Measurements from ENCODE around the gene NAPEPLD. TPM values are rescaled to one million over a fixed set of nuclear protein-coding genes. Genes with fewer than 3 reads are reported as not detected.

Gene NAPEPLD
- total and polyA plus RNA-seq, 12 donors: 2.5 to 24.4 (median 16.2) TPM

DNA sequence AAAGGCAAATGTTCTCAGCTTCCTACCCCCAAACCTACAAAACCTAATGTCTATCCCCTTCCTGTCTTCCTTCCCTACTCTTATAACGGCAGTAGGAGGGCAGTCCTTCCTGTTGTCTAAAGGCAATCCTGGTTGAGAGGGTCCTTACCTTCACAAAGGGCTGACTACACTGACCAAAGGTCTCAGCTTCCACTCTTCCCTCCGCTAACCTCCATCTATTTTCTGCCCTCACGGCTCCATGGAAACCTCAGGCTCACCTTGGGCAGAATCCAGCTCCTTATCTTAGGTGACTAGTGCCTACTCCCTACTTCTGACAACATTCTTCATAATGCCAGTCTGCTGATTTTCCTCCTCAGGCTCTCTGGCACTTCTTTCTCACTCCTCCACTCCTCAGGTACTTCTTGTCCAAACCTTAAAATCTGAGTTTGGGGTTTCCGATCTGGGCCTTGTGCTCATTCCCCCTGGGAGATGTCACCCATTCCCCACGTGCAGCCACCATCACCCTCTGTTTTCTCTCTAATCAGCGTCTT, 74.8 kb downstream of the NAPEPLD start:
- peak in 3 of 7 donors; percentile 24 to 46 (median 43) for DNase-seq
- intact Hi-C loops (cut with DNase I): no loop called here
- Histone ChIP-seq H3K27ac (peak overlapping the region; percentile 80 to 98 (median 88)), H3K36me3 (replicated peaks in 1 of 2) (no peaks in the 10 kb centered on the region), H3K27me3 (no peaks in the 10 kb centered on the region), H3K9me3 (replicated peaks in 1 of 3) (no peaks in the 10 kb centered on the region), H3K4me3 (peak overlapping the region in 3 of 4 donors; percentile 92 to 97 (median 96)), H3K4me1 (replicated peaks in 1 of 2) (peaks cover 10 to 29% of the 10 kb centered on the region in 2 donors)
- peak in 1 of 2 donors; percentile 43 for TF ChIP-seq POLR2A (IDR thresholded peaks at IDR 0.05)
- no peak for TF ChIP-seq CTCF (IDR thresholded peaks at IDR 0.05)
- 6 to 11% (median 7%) methylated on average over 6 of the region's 6 CpGs for WGBS, 4 donors

DNA sequence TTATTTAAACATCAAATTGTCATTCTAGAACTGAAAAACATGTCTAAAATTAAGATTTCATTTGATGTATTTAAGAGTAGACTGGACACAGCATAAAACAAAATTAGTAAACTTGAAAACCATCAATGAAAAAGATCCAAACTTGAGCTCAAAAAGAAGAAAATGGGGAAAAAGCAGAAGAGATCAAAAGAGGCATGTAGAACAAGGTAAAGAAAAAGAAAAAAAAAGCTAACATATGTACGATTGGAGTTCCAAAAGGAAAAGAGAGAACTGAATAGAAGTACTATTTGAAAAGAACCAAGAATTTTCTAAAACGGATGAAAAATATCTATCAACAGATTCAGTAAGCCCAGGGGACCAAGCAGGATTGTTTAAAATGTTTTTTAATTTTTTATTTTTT, 77.9 kb downstream of the NAPEPLD start:
- TF ChIP-seq CTCF (IDR thresholded peaks at IDR 0.05) (no peak), POLR2A (IDR thresholded peaks at IDR 0.05) (no peak)
- WGBS, 4 donors: 85 to 92% (median 89%) methylated on average over 2 of the region's 2 CpGs
- DNase-seq: no peak
- intact Hi-C loops (cut with DNase I): no loop called here
- no peak overlapping the region for H3K27ac ChIP-seq
- no peaks in the 10 kb centered on the region for H3K27me3 ChIP-seq
- no peaks in the 10 kb centered on the region for H3K9me3 ChIP-seq (replicated peaks in 1 of 3)
- H3K4me3 ChIP-seq: no peak overlapping the region
- no peaks in the 10 kb centered on the region for H3K36me3 ChIP-seq (replicated peaks in 1 of 2)
- H3K4me1 ChIP-seq (replicated peaks in 1 of 2): peaks cover 10 to 12% of the 10 kb centered on the region in 2 donors

DNA sequence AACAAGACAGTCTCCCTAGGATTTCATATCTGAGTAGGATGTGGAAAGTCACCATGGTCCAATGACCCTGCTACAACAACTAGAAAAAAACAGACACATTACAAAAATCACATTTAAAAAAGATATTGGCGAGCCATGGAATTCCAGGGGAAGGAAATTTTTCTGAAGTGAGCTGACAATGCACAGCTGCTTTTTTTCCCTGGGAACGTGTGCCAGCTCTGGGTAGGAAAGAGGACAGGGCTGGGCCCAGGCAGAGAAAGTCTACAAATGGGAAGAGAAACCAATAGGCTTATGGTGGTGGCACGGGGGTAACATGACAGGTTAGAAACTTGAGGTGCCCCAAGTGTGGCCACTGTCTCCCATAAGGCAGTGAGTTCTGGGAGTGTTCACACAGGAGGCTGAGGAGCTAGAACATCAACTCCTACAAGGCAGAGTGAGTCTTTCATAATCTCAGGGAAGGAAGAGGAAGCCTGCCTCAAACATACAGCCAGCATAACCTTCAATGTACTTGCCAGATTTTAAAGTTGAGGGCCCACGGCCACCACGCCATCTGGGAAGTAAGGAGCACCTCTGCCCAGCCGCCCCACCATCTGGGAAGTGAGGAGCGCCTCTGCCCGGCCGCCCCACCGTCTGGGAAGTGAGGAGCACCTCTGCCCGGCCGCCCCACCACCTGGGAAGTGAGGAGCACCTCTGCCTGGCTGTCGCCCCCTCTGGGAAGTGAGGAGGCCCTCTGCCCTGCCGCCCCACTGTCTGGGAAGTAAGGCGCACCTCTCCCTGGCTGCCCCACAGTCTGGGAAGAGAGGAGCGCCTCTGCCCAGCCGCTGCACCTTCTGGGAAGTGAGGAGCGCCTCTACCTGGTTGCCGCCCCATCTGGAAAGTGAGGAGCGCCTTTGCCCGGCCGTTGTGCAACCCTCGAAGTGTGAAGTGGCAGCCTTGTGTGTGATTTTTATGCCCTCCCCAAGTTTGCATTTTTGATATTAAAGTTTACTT, 80.2 kb downstream of the NAPEPLD start:
- no peak for DNase-seq
- TF ChIP-seq CTCF (IDR thresholded peaks at IDR 0.05) (no peak), POLR2A (IDR thresholded peaks at IDR 0.05) (no peak)
- intact Hi-C loops (cut with DNase I): loop anchor here in 1 of 2 donors (10.0 kb wide), 1 partner anchor 154 kb away; the partner anchor contains the start of gene LRRC17
- Histone ChIP-seq H3K9me3 (replicated peaks in 1 of 3) (no peaks in the 10 kb centered on the region), H3K36me3 (replicated peaks in 1 of 2) (no peaks in the 10 kb centered on the region), H3K27me3 (no peaks in the 10 kb centered on the region), H3K4me1 (replicated peaks in 1 of 2) (peaks cover 2 to 3% of the 10 kb centered on the region in 2 donors), H3K4me3 (no peak overlapping the region), H3K27ac (no peak overlapping the region)
- WGBS, 4 donors: 86 to 94% (median 92%) methylated on average over 13 to 23 of the region's 23 CpGs

- Histone ChIP-seq H3K4me1 (replicated peaks in 1 of 2) (no peaks in the 10 kb centered on the region), H3K27ac (no peak overlapping the region), H3K9me3 (replicated peaks in 1 of 3) (no peaks in the 10 kb centered on the region), H3K4me3 (no peak overlapping the region), H3K27me3 (no peaks in the 10 kb centered on the region), H3K36me3 (replicated peaks in 1 of 2) (no peaks in the 10 kb centered on the region)
- TF ChIP-seq CTCF (IDR thresholded peaks at IDR 0.05) (peak in 5 of 6 experiments; percentile 12 to 35 (median 29)), POLR2A (IDR thresholded peaks at IDR 0.05) (no peak)
- 17 to 44% (median 33%) methylated on average over 1 of the region's 1 CpG for WGBS, 4 donors
- intact Hi-C loops (cut with DNase I): loop anchor here in 1 of 2 donors (10.0 kb wide), 1 partner anchor 151 kb away; the partner anchor contains the start of gene LRRC17
- DNase-seq: peak in 4 of 7 donors; percentile 37 to 58 (median 42)
These were observed 83.2 kb downstream of the NAPEPLD start for GRCh38 chr7:103065667-103066066.
